Keratinocyte (primary cell): ENCODE measurements around the gene S100A2.

Experiments
- EZH2 ChIP-seq: IDR thresholded peaks from one replicate; pipeline ENCODE4 v1.6.1; 2012; ENCODE audit warnings: inconsistent platforms, mild to moderate bottlenecking, low read length, moderate library complexity
- TF ChIP-seq, protein P1 (sequence below), 3 experiments: IDR thresholded peaks in 1 of 3; conservative IDR thresholded peaks in 1 of 3; optimal IDR thresholded peaks in 1 of 3; 2 replicates in 2 of 3; 3 replicates in 1 of 3; pipeline versions ENCODE3 to v1.5.1; 2011; ENCODE audit warnings: low read length in 3 of 3, mild to moderate bottlenecking in 3 of 3, moderate library complexity in 2 of 3, control low read depth in 1 of 3, inconsistent platforms in 1 of 3; ENCODE audit not compliant: insufficient read depth in 2 of 3; ENCODE audit errors: extremely low read depth in 1 of 3

DNA sequence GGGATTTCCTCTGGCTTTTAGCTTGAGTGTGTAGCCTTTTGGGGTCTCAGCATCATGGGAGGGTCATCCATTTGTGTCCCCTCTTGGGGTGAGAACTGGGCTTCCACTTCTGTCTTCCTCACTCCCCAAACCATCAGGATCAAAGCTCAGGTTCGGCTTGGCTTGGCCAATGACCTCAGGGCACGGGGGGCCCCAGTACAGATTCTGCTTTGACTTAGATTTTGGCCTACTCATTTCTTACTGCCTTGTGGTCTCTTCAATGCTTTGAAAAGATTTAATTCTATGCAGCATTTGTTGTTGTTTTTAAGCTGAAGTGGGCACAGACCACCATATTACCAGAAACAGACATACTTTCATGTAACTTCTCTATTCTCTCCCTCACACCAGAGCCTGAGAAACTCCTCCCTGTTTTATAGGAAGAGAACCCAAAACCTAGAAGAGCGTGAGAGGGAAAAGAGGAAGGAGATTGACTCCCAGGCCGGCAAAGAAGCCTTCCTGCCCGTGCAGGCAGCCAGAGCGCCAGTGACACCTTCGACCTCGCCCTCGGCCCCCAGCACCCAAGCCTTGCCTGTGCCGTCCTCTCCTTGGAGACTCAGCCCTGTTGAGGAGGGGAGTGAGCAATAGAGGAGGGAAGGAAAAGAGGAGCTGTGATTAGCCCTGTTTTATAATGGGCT lies 14.7 kb downstream of the S100A2 start:
- TF ChIP-seq, protein P1, sequence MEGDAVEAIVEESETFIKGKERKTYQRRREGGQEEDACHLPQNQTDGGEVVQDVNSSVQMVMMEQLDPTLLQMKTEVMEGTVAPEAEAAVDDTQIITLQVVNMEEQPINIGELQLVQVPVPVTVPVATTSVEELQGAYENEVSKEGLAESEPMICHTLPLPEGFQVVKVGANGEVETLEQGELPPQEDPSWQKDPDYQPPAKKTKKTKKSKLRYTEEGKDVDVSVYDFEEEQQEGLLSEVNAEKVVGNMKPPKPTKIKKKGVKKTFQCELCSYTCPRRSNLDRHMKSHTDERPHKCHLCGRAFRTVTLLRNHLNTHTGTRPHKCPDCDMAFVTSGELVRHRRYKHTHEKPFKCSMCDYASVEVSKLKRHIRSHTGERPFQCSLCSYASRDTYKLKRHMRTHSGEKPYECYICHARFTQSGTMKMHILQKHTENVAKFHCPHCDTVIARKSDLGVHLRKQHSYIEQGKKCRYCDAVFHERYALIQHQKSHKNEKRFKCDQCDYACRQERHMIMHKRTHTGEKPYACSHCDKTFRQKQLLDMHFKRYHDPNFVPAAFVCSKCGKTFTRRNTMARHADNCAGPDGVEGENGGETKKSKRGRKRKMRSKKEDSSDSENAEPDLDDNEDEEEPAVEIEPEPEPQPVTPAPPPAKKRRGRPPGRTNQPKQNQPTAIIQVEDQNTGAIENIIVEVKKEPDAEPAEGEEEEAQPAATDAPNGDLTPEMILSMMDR (optimal IDR thresholded peaks at IDR 0.05 in 1 of 3, IDR thresholded peaks at IDR 0.05 in 1 of 3, conservative IDR thresholded peaks at IDR 0.05 in 1 of 3; ENCODE audit: extremely low read depth in 1 of 3, insufficient read depth in 2 of 3, low read length in 3 of 3): no peak
- TF ChIP-seq EZH2: no peak
